ENCODE measurements around the gene RHBDD1. TPM values are rescaled to one million over a fixed set of nuclear protein-coding genes. Genes with fewer than 3 reads are reported as not detected.

The RHBDD1 gene
- total and polyA plus RNA-seq, 3 experiments from 2014 or later = 19.2 to 35.7 (median 32.8) TPM

DNA sequence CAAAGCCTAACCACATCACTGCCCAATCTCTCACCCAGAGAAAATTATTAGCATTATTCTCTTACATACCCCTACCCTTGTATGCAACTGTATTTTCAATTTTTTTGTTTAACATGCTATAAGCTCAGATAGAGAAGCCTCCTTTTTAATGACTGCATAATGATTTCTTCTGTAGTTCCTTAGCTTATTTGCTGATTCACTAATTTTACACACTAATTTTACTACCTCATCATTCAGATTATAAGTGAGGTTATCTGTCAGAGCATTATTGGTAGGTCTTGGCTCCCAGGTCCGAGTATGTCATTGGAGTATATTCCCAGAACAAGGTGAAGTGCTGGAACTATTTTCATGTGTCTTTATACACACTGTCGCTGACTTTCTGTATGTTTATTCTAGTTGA is 45.4 kb downstream of the RHBDD1 start:
- H3K27me3 Mint-ChIP-seq = no peaks in the 10 kb centered on the region
- H3K9me3 Mint-ChIP-seq = peaks cover 0 to 7% (median 2%) of the 10 kb centered on the region in 5 donors
- H3K9me3 ChIP-seq (ENCODE audit: low read length) = no peaks in the 10 kb centered on the region
- H3K27me3 ChIP-seq (ENCODE audit: insufficient read depth, low read length, poor library complexity, severe bottlenecking) = no peaks in the 10 kb centered on the region
- peaks cover 23 to 53% (median 46%) of the 10 kb centered on the region in 3 donors for H3K36me3 Mint-ChIP-seq
- H3K36me3 ChIP-seq (ENCODE audit: insufficient read depth, low read length) = no peaks in the 10 kb centered on the region
- peaks cover 0 to 5% (median 2%) of the 10 kb centered on the region in 3 donors for H3K4me1 Mint-ChIP-seq
- no peak for DNase-seq
- no peak overlapping the region for H3K4me3 Mint-ChIP-seq
- H3K27ac Mint-ChIP-seq = no peak overlapping the region
- no peaks in the 10 kb centered on the region for H3K4me1 ChIP-seq (ENCODE audit: insufficient read depth, low read length)
- H3K27ac ChIP-seq (ENCODE audit: low read depth, low read length) = no peak overlapping the region
- ChIA-PET CTCF (no interaction called here), POLR2A (no interaction called here)
- H3K4me3 ChIP-seq (ENCODE audit: low read length) = no peak overlapping the region

DNA sequence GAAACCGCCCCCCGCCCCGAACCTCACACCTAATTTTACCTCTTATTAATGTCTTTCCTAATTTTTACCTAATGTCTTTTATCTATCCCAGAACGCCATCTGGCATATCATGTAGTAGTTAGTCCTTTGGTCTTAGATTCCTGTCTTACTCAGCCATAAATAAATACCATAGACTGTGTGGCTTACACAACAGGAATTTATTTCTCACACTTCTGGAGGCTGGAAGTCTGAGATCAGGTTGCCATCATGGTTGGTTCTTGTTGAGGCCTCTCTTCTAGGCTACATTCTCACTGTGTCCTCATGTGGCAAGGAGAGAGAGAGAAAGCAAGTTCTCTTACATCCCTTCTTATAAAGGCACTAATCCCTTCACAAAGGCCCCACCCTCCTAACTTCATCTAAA is 46.8 kb downstream of the RHBDD1 start:
- peaks cover 0 to 7% (median 2%) of the 10 kb centered on the region in 5 donors for H3K9me3 Mint-ChIP-seq
- no peaks in the 10 kb centered on the region for H3K27me3 ChIP-seq (ENCODE audit: insufficient read depth, low read length, poor library complexity, severe bottlenecking)
- no peaks in the 10 kb centered on the region for H3K4me1 ChIP-seq (ENCODE audit: insufficient read depth, low read length)
- H3K27ac Mint-ChIP-seq = no peak overlapping the region
- DNase-seq = no peak
- no peak overlapping the region for H3K4me3 Mint-ChIP-seq
- H3K4me3 ChIP-seq (ENCODE audit: low read length) = no peak overlapping the region
- peaks cover 0 to 5% (median 2%) of the 10 kb centered on the region in 3 donors for H3K4me1 Mint-ChIP-seq
- H3K36me3 ChIP-seq (ENCODE audit: insufficient read depth, low read length) = no peaks in the 10 kb centered on the region
- ChIA-PET POLR2A (no interaction called here), CTCF (no interaction called here)
- H3K27me3 Mint-ChIP-seq = no peaks in the 10 kb centered on the region
- peaks cover 21 to 45% (median 41%) of the 10 kb centered on the region in 3 donors for H3K36me3 Mint-ChIP-seq
- no peaks in the 10 kb centered on the region for H3K9me3 ChIP-seq (ENCODE audit: low read length)
- no peak overlapping the region for H3K27ac ChIP-seq (ENCODE audit: low read depth, low read length)

DNA sequence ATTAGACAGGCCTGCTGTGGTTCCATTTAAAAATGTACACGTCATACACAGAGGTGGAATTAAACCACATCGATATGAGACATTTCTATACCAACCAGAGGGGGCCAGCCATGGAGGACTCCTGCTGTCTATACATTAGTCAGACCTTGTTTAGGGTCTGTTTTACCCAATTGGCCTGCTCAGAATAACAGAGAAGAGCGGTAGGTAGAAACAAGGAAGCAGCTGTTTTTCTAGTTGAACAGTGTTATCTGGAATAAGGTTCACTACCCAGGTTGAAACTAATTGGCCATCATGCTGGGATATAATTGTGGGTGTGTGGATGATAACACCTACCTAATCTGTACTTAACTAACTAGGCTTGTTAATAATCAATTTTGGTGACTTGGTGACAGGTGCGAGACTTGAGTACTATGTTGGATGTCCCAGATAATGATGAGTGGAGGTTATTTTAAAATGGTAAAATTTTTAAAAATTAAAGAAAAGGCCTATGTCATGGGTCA is 47.5 kb downstream of the RHBDD1 start:
- ChIA-PET POLR2A (no interaction called here), CTCF (no interaction called here)
- Mint-ChIP-seq H3K4me1 (peaks cover 0 to 5% (median 2%) of the 10 kb centered on the region in 3 donors), H3K27ac (no peak overlapping the region), H3K27me3 (no peaks in the 10 kb centered on the region), H3K9me3 (peaks cover 0 to 7% (median 2%) of the 10 kb centered on the region in 5 donors), H3K36me3 (peaks cover 20 to 41% (median 40%) of the 10 kb centered on the region in 3 donors), H3K4me3 (no peak overlapping the region)
- DNase-seq = no peak
- no peaks in the 10 kb centered on the region for H3K36me3 ChIP-seq (ENCODE audit: insufficient read depth, low read length)
- H3K4me1 ChIP-seq (ENCODE audit: insufficient read depth, low read length) = no peaks in the 10 kb centered on the region
- no peaks in the 10 kb centered on the region for H3K27me3 ChIP-seq (ENCODE audit: insufficient read depth, low read length, poor library complexity, severe bottlenecking)
- no peak overlapping the region for H3K4me3 ChIP-seq (ENCODE audit: low read length)
- no peaks in the 10 kb centered on the region for H3K9me3 ChIP-seq (ENCODE audit: low read length)
- no peak overlapping the region for H3K27ac ChIP-seq (ENCODE audit: low read depth, low read length)

DNA sequence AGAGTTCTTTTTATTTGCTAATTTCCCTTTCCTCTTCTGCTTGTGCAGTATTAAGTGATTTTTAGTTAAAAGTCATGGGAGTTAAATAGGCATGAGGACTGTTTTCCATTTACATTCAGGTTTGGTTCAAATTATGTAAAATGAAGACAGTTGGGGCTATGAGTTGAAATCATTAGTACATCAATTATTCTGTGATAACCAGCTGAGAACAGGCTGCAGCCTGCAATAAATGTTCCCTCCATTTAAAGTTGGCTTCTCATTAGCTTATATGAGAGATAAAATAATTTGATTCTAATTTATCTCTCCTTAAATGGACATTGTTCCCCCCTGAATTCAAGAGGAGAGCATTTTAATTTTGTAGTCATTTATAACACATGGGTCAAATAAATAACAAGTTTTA is 48.3 kb downstream of the RHBDD1 start:
- DNase-seq = no peak
- peaks cover 0 to under 1% (median 0%) of the 10 kb centered on the region in 3 donors for H3K4me1 Mint-ChIP-seq

DNA sequence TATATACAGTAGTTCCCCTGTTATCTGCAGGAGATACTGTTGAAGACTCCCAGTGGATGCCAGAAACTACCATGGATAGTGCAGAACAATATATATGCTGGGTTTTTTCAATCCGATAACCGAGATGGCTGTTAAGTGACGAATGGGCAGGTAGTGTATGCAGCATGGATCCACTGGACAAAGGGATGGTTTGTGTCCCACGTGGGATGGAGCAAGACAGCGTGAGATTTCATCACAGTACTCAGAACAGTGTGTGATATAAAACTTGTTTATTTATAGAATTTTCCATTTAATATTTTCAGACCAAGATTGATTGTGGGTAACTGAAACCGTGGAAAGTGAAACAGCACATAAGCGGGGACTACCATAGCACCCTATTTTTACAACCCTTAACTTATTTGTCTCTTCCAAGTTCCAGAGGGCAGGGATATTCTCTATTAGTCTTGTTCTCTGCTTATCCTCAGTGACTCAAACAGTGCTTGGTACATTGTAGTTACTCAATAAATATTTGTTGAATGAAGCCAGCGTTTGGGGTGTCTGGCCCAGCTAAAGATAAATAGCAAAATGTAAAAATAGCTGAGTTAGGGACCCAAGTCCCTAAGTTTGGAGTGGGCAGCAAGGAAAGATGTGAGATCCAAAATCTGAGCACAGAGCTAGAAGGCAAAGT is 50.0 kb downstream of the RHBDD1 start:
- H3K27ac ChIP-seq (ENCODE audit: low read depth, low read length) = no peak overlapping the region
- H3K4me3 ChIP-seq (ENCODE audit: low read length) = no peak overlapping the region
- H3K9me3 ChIP-seq (ENCODE audit: low read length) = no peaks in the 10 kb centered on the region
- Mint-ChIP-seq H3K9me3 (peaks cover 0 to 7% (median 2%) of the 10 kb centered on the region in 5 donors), H3K4me1 (no peaks in the 10 kb centered on the region), H3K4me3 (no peak overlapping the region), H3K36me3 (peaks cover 17 to 28% (median 23%) of the 10 kb centered on the region in 3 donors), H3K27ac (no peak overlapping the region), H3K27me3 (no peaks in the 10 kb centered on the region)
- H3K4me1 ChIP-seq (ENCODE audit: insufficient read depth, low read length) = no peaks in the 10 kb centered on the region
- POLR2A ChIA-PET = no interaction called here
- H3K36me3 ChIP-seq (ENCODE audit: insufficient read depth, low read length) = no peaks in the 10 kb centered on the region
- CTCF ChIA-PET = interaction anchor here (0.7 kb wide), 1 partner anchor 73 kb away, joined by 3 read pairs; no protein-coding TSS in a partner anchor
- H3K27me3 ChIP-seq (ENCODE audit: insufficient read depth, low read length, poor library complexity, severe bottlenecking) = no peaks in the 10 kb centered on the region
- DNase-seq = no peak

More for the DNA sequence above, 48.3 kb downstream of the RHBDD1 start:
- no peaks in the 10 kb centered on the region for H3K27me3 ChIP-seq (ENCODE audit: insufficient read depth, low read length, poor library complexity, severe bottlenecking)
- Mint-ChIP-seq H3K9me3 (peaks cover 0 to 7% (median 2%) of the 10 kb centered on the region in 5 donors), H3K4me3 (no peak overlapping the region), H3K27me3 (no peaks in the 10 kb centered on the region), H3K27ac (no peak overlapping the region), H3K36me3 (peaks cover 22 to 37% (median 36%) of the 10 kb centered on the region in 3 donors)
- H3K9me3 ChIP-seq (ENCODE audit: low read length) = no peaks in the 10 kb centered on the region
- no peak overlapping the region for H3K4me3 ChIP-seq (ENCODE audit: low read length)
- ChIA-PET POLR2A (no interaction called here), CTCF (no interaction called here)
- H3K36me3 ChIP-seq (ENCODE audit: insufficient read depth, low read length) = no peaks in the 10 kb centered on the region
- no peak overlapping the region for H3K27ac ChIP-seq (ENCODE audit: low read depth, low read length)
- no peaks in the 10 kb centered on the region for H3K4me1 ChIP-seq (ENCODE audit: insufficient read depth, low read length)

DNA sequence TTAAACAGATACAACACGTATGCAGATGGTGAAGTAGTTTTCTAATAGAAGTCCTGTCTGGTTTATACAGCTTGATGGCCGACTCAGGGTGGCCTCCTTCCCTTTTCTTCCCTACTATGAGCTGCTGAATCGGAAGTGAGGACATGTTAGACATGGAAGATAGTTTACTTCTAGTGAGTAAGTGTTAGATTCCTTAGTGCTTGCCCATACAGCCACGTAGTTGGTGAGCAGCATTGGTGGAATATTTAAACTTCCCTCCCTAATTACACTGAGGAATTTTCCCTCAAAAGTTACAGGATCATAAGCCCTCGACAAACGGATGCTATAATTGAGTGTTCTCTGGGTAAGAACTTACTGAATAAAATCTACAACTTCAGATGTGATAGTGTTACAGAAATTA is 52.1 kb downstream of the RHBDD1 start:
- POLR2A ChIA-PET = no interaction called here

DNA sequence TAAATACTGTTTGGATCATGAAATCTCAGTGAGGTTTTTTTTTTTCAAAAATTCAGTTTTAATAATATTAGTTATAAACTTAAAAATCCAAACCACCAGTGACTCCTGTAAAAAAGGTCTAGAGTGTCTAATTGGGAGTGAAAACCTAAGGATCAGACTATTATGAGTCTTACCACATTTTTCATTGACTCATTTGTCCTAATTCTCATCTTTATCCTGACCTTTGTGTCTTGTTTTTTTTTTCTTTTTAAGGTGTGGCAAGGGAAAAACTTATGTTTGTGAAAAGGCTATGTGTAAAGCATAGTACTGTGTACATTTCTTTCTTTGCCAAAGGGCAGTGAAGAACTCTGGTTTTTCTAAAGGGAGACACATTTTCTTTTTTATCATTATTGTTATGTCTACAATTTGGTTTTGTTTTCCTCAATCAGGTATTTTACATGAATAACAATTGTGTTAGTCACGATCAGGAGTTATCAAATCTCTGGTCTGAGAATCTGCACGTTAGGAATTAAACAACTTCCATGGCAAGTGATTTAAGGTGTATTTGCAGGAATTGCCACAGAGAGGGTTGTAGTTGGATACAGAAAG is 52.6 kb downstream of the RHBDD1 start:
- H3K4me1 ChIP-seq (ENCODE audit: insufficient read depth, low read length) = no peaks in the 10 kb centered on the region
- no peak overlapping the region for H3K4me3 ChIP-seq (ENCODE audit: low read length)
- no peaks in the 10 kb centered on the region for H3K36me3 ChIP-seq (ENCODE audit: insufficient read depth, low read length)
- Mint-ChIP-seq H3K27ac (no peak overlapping the region), H3K27me3 (no peaks in the 10 kb centered on the region), H3K9me3 (no peaks in the 10 kb centered on the region), H3K4me1 (no peaks in the 10 kb centered on the region), H3K36me3 (peaks cover under 1 to 18% (median 12%) of the 10 kb centered on the region in 3 donors), H3K4me3 (no peak overlapping the region)
- ChIA-PET POLR2A (no interaction called here), CTCF (no interaction called here)
- H3K27ac ChIP-seq (ENCODE audit: low read depth, low read length) = no peak overlapping the region
- no peaks in the 10 kb centered on the region for H3K9me3 ChIP-seq (ENCODE audit: low read length)
- DNase-seq = no peak
- no peaks in the 10 kb centered on the region for H3K27me3 ChIP-seq (ENCODE audit: insufficient read depth, low read length, poor library complexity, severe bottlenecking)

More for the DNA sequence above, 52.1 kb downstream of the RHBDD1 start:
- no peak overlapping the region for H3K27ac Mint-ChIP-seq
- peaks cover 0 to 1% (median 0%) of the 10 kb centered on the region in 5 donors for H3K9me3 Mint-ChIP-seq
- no peaks in the 10 kb centered on the region for H3K36me3 ChIP-seq (ENCODE audit: insufficient read depth, low read length)
- H3K27me3 ChIP-seq (ENCODE audit: insufficient read depth, low read length, poor library complexity, severe bottlenecking) = no peaks in the 10 kb centered on the region
- DNase-seq = no peak
- H3K4me3 ChIP-seq (ENCODE audit: low read length) = no peak overlapping the region
- H3K4me1 ChIP-seq (ENCODE audit: insufficient read depth, low read length) = no peaks in the 10 kb centered on the region
- H3K36me3 Mint-ChIP-seq = peaks cover 5 to 19% (median 15%) of the 10 kb centered on the region in 3 donors
- H3K27ac ChIP-seq (ENCODE audit: low read depth, low read length) = no peak overlapping the region
- H3K27me3 Mint-ChIP-seq = no peaks in the 10 kb centered on the region
- CTCF ChIA-PET = no interaction called here
- no peaks in the 10 kb centered on the region for H3K4me1 Mint-ChIP-seq
- no peak overlapping the region for H3K4me3 Mint-ChIP-seq
- H3K9me3 ChIP-seq (ENCODE audit: low read length) = no peaks in the 10 kb centered on the region

DNA sequence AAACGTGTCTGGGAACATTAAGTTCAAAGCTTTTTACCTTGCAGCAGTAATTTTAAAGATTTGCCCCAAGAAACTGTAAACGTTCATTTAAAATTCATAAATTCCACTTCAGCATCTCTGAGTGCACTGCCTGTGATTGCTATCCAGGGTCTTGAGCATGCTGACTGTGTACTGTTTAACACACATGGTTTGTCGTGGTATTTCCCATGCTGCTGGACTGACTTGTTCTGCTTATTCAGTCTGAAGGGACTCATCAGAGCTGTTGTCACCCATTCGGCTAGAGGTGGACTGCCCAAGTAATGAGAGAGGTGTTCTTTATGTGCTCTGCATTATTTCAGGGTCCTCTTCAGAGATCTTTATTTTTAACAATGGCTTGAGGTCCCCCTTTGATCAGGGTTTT is 53.1 kb downstream of the RHBDD1 start:
- no peaks in the 10 kb centered on the region for H3K27me3 ChIP-seq (ENCODE audit: insufficient read depth, low read length, poor library complexity, severe bottlenecking)
- Mint-ChIP-seq H3K27ac (no peak overlapping the region), H3K4me3 (no peak overlapping the region), H3K4me1 (no peaks in the 10 kb centered on the region), H3K9me3 (no peaks in the 10 kb centered on the region), H3K27me3 (no peaks in the 10 kb centered on the region), H3K36me3 (peaks cover 0 to 18% (median 12%) of the 10 kb centered on the region in 3 donors)
- H3K36me3 ChIP-seq (ENCODE audit: insufficient read depth, low read length) = no peaks in the 10 kb centered on the region
- H3K4me1 ChIP-seq (ENCODE audit: insufficient read depth, low read length) = no peaks in the 10 kb centered on the region
- H3K9me3 ChIP-seq (ENCODE audit: low read length) = no peaks in the 10 kb centered on the region
- no peak overlapping the region for H3K4me3 ChIP-seq (ENCODE audit: low read length)
- DNase-seq = no peak
- H3K27ac ChIP-seq (ENCODE audit: low read depth, low read length) = no peak overlapping the region
- CTCF ChIA-PET = no interaction called here
- POLR2A ChIA-PET = no interaction called here

Data from CD8-positive, alpha-beta memory T cell (primary cell).